Endothelial cell of umbilical vein (primary cell): ENCODE data around the gene RNF151. TPM values are rescaled to one million over a fixed set of nuclear protein-coding genes. Genes with fewer than 3 reads are reported as not detected.
"Not testable (repeated sequence)": the region's sequence is repeated elsewhere in the genome, so short reads cannot be mapped to it uniquely, and the experiment has no call there.

ENCODE experiments used
- BruUV-seq: library from RNA; stranded (reverse); fragments of 400-500 nt; replicated peaks from 2 replicates; lab custom pipeline; 2021; lab: Mats Ljungman, UMichigan
- CTCF ChIA-PET: fragments of 300-600, 350-600 bp; sonication (Branson Sonifier 250); formaldehyde crosslinking; loops from one replicate; lab custom pipeline; 2021; ENCODE audit warnings: antibody characterized with exemption, inconsistent platforms; lab: Charles Lee
- POLR2A ChIA-PET: fragments of 300-600, 350-600 bp; sonication (Branson Sonifier 250); formaldehyde crosslinking; loops from one replicate; lab custom pipeline; 2021; ENCODE audit warnings: antibody characterized with exemption, inconsistent platforms; lab: Charles Lee
- DNase-seq: peaks from one replicate; pipeline ENCODE4 v3.0.0-alpha.2; 2011; ENCODE audit warnings: low read depth, low spot score
- FAIRE-seq: peaks from 2 replicates; lab custom pipeline; 2011; peaks lifted over from hg19 to GRCh38; lab: Jason Lieb, UNC
- H2AFZ ChIP-seq: 2 replicates; pipeline ENCODE4 v1.6.0; 2012; ENCODE audit warnings: low read depth, low read length, control low read depth, inconsistent platforms
- H3K27ac ChIP-seq: 2 replicates; pipeline ENCODE4 v1.5.1; 2011; ENCODE audit warnings: low read depth, mild to moderate bottlenecking, control low read depth, low read length, moderate library complexity; ENCODE audit not compliant: insufficient read depth
- H3K27me3 ChIP-seq, 2 experiments: 2 replicates each; pipeline versions ENCODE4 v1.6.0 to v1.6.1; 2011; ENCODE audit warnings: low read length in 2 of 2, mixed read lengths in 1 of 2; ENCODE audit not compliant: control insufficient read depth in 2 of 2, insufficient read depth in 2 of 2
- H3K36me3 ChIP-seq, 2 experiments: 2 replicates in 1 of 2; 3 replicates in 1 of 2; pipeline ENCODE4 v1.5.1; 2011; ENCODE audit warnings: low read length in 2 of 2, mild to moderate bottlenecking in 1 of 2, moderate library complexity in 1 of 2; ENCODE audit not compliant: control insufficient read depth in 2 of 2, insufficient read depth in 2 of 2; ENCODE audit errors: extremely low read depth in 1 of 2
- H3K4me1 ChIP-seq: 3 replicates; pipeline ENCODE4 v1.5.1; 2011; ENCODE audit warnings: mild to moderate bottlenecking, low read length; ENCODE audit not compliant: control insufficient read depth, insufficient read depth; ENCODE audit errors: extremely low read depth
- H3K4me2 ChIP-seq: 2 replicates; pipeline ENCODE4 v1.6.1; 2011; ENCODE audit warnings: low read length, control low read depth, mixed read lengths; ENCODE audit not compliant: insufficient read depth
- H3K4me3 ChIP-seq, 3 experiments: fragments of 200-600 bp in 1 of 3; sonication (generic), shearing (Covaris generic) in 1 of 3; replicated peaks in 1 of 3; 2 replicates each; pipeline ENCODE4 v1.5.1; 2011 to 2016; ENCODE audit warnings: control low read depth in 3 of 3, low read length in 3 of 3, mild to moderate bottlenecking in 2 of 3, inconsistent platforms in 1 of 3, low read depth in 1 of 3, moderate library complexity in 1 of 3; ENCODE audit not compliant: insufficient read depth in 1 of 3
- H3K79me2 ChIP-seq: 2 replicates; pipeline ENCODE4 v1.6.0; 2012; ENCODE audit warnings: low read length, inconsistent platforms; ENCODE audit not compliant: control insufficient read depth, insufficient read depth
- H3K9ac ChIP-seq: replicated peaks from 2 replicates; pipeline ENCODE3; 2011; ENCODE audit warnings: low read length, control low read depth; ENCODE audit not compliant: insufficient read depth; ENCODE audit errors: extremely low read depth
- H3K9me1 ChIP-seq: replicated peaks from 3 replicates; pipeline ENCODE4 v1.6.0; 2011; ENCODE audit warnings: mild to moderate bottlenecking, low read length; ENCODE audit not compliant: control insufficient read depth, insufficient read depth; ENCODE audit errors: extremely low read depth
- H3K9me3 ChIP-seq: replicated peaks from 2 replicates; pipeline ENCODE4 v1.5.1; 2012; ENCODE audit warnings: low read length, inconsistent platforms; ENCODE audit not compliant: control insufficient read depth, insufficient read depth
- H4K20me1 ChIP-seq: replicated peaks from 2 replicates; pipeline ENCODE3; 2011; ENCODE audit warnings: mild to moderate bottlenecking, low read length; ENCODE audit not compliant: control insufficient read depth, insufficient read depth; ENCODE audit errors: extremely low read depth
- EZH2 ChIP-seq: IDR thresholded peaks from 2 replicates; pipeline ENCODE4 v1.6.1; 2012; ENCODE audit warnings: borderline replicate concordance, low read depth, mild to moderate bottlenecking, moderate library complexity, low read length, inconsistent platforms; ENCODE audit not compliant: severe bottlenecking
- POLR2A ChIP-seq: IDR thresholded peaks from 2 replicates; pipeline ENCODE4 v1.6.1; 2012; ENCODE audit warnings: low read depth, mild to moderate bottlenecking, control low read depth, low read length
- dilution Hi-C: fragments of 300-500 bp; cut with MboI; formaldehyde crosslinking; loops from one replicate; pipeline ENCODE4 v1.15.0; 2019; ENCODE audit warnings: low sequenced_read_pairs; ENCODE audit not compliant: extremely low pct_ligation_motif_present
- intact Hi-C: fragments of 100-400 bp; cut with micrococcal nuclease; formaldehyde crosslinking; loops from one replicate; pipeline ENCODE4 v1.10.0; 2022
- polyA plus RNA-seq, 4 experiments: library from polyadenylated mRNA; depleted of rRNA in 3 of 4; stranded (reverse) in 3 of 4; unstranded in 1 of 4; fragments of >200 nt; gene quantifications; 2 replicates each; pipeline versions ENCODE4 v1.2.1 to v1.2.3, GENCODE V29; 2011 to 2012; ENCODE audit warnings: missing spikeins in 1 of 4
- total RNA-seq: library from RNA; stranded (reverse); gene quantifications from 2 replicates; pipeline ENCODE4 v1.2.3, GENCODE V29; 2021

RNF151 gene
- total and polyA plus RNA-seq, 2 donors (not counting 3 experiments of a cell fraction or from before 2014, with no cell fraction given) = not detected

DNA sequence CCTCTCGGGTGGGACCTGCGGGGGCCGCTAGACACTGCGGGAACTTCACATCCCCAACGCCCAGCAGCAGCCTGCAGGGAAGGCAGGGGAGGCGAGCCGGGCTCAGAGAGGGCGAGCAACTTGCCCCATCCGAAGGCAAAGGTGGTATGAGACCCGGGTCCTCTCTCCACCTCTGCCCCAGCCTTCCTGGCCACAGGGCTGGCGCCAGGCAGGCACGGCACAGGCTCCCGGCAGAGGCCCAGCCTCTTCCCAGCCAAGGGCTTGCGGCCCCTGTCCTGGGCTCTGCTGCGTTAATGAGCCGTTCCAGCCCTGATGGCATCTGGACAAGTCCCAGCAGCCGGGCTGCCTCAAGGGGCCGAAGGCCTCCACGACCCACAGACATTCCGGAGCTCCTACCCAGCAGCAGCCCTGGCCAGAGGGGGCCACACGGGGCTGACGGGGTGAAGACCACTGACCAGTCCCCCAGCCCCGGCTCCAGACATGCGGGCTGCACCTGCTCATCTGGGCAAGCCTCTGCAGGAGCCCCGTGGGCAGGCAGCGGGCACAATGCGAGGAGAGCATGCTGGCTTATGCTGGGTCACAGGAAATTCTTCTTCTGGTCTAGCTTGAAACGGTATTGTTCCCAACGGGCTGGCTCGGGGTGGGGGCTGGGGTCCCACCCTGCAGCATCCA is 47.2 kb upstream of the RNF151 start:
- DNase-seq (no peak), FAIRE-seq (no peak)
- no peaks in the 10 kb centered on the region for H3K79me2 ChIP-seq
- no peak overlapping the region for H3K9ac ChIP-seq
- no peaks in the 10 kb centered on the region for H4K20me1 ChIP-seq
- H3K4me3 ChIP-seq = no peak overlapping the region
- no peaks in the 10 kb centered on the region for H3K4me1 ChIP-seq
- no peak overlapping the region for H3K4me2 ChIP-seq
- H3K9me1 ChIP-seq = no peaks in the 10 kb centered on the region
- H3K27me3 ChIP-seq = peaks cover 44 to 51% of the 10 kb centered on the region in 2 experiments
- no TSS peak for BruUV-seq
- H3K9me3 ChIP-seq = no peaks in the 10 kb centered on the region
- dilution Hi-C loops (no loop called here), intact Hi-C loops (loop anchor here (5.0 kb wide), 1 partner anchor 697 kb away; no protein-coding TSS in a partner anchor)
- ChIA-PET CTCF (interaction anchor here (0.6 kb wide), 1 partner anchor 1667 kb away, joined by 3 read pairs; no protein-coding TSS in a partner anchor), POLR2A (interaction anchor here (1.1 kb wide), 1 partner anchor 8 kb away, joined by 3 read pairs; no protein-coding TSS in a partner anchor)
- H3K27ac ChIP-seq = no peak overlapping the region
- H3K36me3 ChIP-seq = no peaks in the 10 kb centered on the region
- no peak overlapping the region for H2AFZ ChIP-seq
- TF ChIP-seq EZH2 = peak; percentile 31
- TF ChIP-seq POLR2A = no peak

DNA sequence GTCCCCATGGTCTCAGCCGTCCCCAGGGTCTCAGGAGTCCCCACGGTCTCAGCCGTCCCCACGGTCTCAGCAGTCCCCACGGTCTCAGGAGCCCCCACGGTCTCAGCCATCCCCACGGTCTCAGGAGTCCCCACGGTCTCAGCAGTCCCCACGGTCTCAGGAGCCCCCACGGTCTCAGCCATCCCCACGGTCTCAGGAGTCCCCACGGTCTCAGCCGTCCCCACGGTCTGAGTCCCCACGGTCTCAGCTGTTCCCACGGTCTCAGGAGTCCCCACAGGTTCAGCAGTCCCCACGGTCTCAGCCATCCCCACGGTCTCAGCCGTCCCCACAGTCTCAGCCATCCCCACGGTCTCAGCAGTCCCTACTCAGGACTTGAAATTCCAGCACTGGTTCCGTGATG is 46.5 kb upstream of the RNF151 start:
- FAIRE-seq, H3K9me1 ChIP-seq, CTCF ChIA-PET, H3K4me1 ChIP-seq, H3K4me3 ChIP-seq, intact Hi-C loops, DNase-seq, H3K4me2 ChIP-seq, BruUV-seq, H3K9ac ChIP-seq, H3K9me3 ChIP-seq, H3K79me2 ChIP-seq, H2AFZ ChIP-seq, H4K20me1 ChIP-seq, H3K27ac ChIP-seq, dilution Hi-C loops, H3K36me3 ChIP-seq: not testable (repeated sequence)
- POLR2A ChIA-PET = interaction anchor here (1.1 kb wide), 1 partner anchor 8 kb away, joined by 3 read pairs; no protein-coding TSS in a partner anchor
- H3K27me3 ChIP-seq = peaks cover 44 to 51% of the 10 kb centered on the region in 2 experiments
